B cell (primary cell): Measurements from ENCODE around the gene DDAH2.

Source experiments
- CTCF ChIP-seq: fragments of 200-600 bp; IDR thresholded peaks from one replicate; pipeline ENCODE4 v1.8.0; 2022; ENCODE audit warnings: antibody characterized with exemption, mild to moderate bottlenecking
- EZH2 ChIP-seq: IDR thresholded peaks from 2 replicates; pipeline ENCODE4 v1.6.1; 2012; ENCODE audit warnings: borderline replicate concordance, low read depth, mild to moderate bottlenecking, moderate library complexity, low read length; ENCODE audit not compliant: insufficient read depth, poor library complexity, severe bottlenecking

- TF ChIP-seq CTCF, result no peak
- no peak for TF ChIP-seq EZH2
These were observed 3.4 kb downstream of the DDAH2 start for GRCh38 chr6:31725502-31726350.
